Motor neuron (in vitro differentiated cells): ENCODE measurements around the gene KIF26A. TPM values are rescaled to one million over a fixed set of nuclear protein-coding genes. Genes with fewer than 3 reads are reported as not detected.

Experiments used
- ATAC-seq, 8 experiments: fragments of 200-7000 bp; cut with Tn5 transposase; replicated peaks in 6 of 8; 2 replicates each; pipeline ENCODE4 v1.8.0; 2021; ENCODE audit warnings: mild to moderate bottlenecking in 8 of 8, moderate library complexity in 8 of 8
- H3K27ac ChIP-seq, 2 donors: fragments of 250-450 bp; sonication (Bioruptor Pico); 2 replicates each; pipeline ENCODE4 v1.9.0; 2021; ENCODE audit warnings: antibody characterized with exemption in 2 of 2, mild to moderate bottlenecking in 2 of 2, moderate library complexity in 1 of 2
- H3K4me1 ChIP-seq, 2 donors: fragments of 250-450 bp; sonication (Bioruptor Pico); replicated peaks in 1 of 2; 2 replicates each; pipeline ENCODE4 v1.6.1; 2021; ENCODE audit warnings: antibody characterized with exemption in 2 of 2, mild to moderate bottlenecking in 2 of 2, moderate library complexity in 1 of 2
- H3K4me3 ChIP-seq, 5 donors: fragments of 250-450 bp; sonication (Bioruptor Pico); 2 replicates each; pipeline ENCODE4 v1.9.0; 2021; ENCODE audit warnings: antibody characterized with exemption in 5 of 5, mild to moderate bottlenecking in 5 of 5, moderate library complexity in 4 of 5
- WGBS, 10 experiments: fragments of 450-650 bp; shearing (Covaris generic); methylation state at CpG; one replicate each; pipeline ENCODE4 v1.0.0; 2022; 5-methylcytosine and 5-hydroxymethylcytosine counted together
- in situ Hi-C, 9 experiments: fragments of 400-800 bp; cut with MboI; loops; one replicate each; pipeline ENCODE4 v1.15.0; 2021; ENCODE audit warnings: low sequenced_read_pairs in 9 of 9, low pct_unique_long_range_greater_than_20kb in 2 of 9; ENCODE audit not compliant: unreplicated experiment in 9 of 9
- total RNA-seq, 8 experiments: library from RNA; unstranded; fragments of 300-600 nt; gene quantifications; 2 replicates each; pipeline versions ENCODE4 v1.2.3 to v1.2.4, GENCODE V29; 2022

KIF26A gene
- total RNA-seq, 8 experiments from 2014 or later = 0.20 to 14.2 (median 8.2) TPM

DNA sequence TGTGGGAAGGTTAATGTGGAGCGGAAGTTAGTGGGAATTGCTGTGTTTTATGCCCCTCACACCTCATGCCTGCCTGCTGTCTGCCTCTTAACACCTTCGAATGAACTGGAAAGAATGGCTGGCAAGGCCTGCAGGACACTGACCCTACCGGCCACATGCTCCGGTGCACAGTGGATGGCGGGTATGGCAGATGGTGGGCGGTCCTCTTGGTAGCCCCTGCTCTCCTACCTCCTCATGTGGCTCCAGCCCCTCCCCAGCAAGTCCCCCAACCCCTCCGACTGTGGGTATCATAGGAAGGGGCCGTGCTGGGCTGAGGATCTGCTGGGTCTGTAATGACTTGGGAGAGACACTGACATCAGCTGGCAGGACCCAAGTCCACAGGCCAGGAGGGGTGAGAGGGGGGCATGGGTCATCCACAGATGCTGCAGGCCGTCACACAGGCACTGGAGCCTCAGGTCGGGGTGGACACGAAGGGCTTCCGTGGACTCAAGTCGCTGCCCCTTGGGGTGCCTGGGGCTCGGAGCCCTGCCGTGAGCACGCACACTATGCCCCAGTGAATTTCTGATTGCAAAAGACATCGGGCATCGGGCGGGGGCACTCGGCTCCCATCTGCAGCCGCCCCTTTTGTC is 77.4 kb downstream of the KIF26A start:
- ATAC-seq = no peak
- H3K4me1 ChIP-seq = peaks cover 45 to 48% of the 10 kb centered on the region in 2 donors
- H3K4me3 ChIP-seq = no peak overlapping the region
- WGBS, 10 experiments = 0 to 70% methylated on average over 1 to 2 of the region's 21 CpGs; no CpG with 5 or more reads in 8 of the 10 experiments
- no peak overlapping the region for H3K27ac ChIP-seq
- in situ Hi-C loops = no loop called here

DNA sequence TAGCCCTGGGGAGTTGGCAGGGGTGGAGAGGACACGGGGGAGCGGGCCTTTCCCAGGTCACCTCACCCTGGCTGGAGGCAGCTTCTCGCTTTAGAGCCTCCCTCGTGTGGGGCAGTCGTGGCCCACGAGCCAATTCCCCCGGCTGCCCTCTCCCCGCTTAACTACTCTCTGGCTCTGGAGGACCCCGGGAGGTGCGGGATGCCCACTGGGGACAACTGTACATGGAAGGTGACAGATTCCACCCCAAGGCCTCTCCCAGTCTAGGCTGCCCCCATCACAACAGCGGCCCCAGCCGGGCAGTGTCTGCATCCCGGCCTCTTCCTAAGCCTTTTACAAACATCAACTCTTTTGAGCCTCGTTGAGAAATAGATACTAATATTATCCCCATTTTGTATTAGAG is 78.1 kb downstream of the KIF26A start:
- in situ Hi-C loops = no loop called here
- 20 to 100% (median 39%) methylated on average over 1 to 4 of the region's 14 CpGs; no CpG with 5 or more reads in 7 of the 10 experiments for WGBS, 10 experiments

DNA sequence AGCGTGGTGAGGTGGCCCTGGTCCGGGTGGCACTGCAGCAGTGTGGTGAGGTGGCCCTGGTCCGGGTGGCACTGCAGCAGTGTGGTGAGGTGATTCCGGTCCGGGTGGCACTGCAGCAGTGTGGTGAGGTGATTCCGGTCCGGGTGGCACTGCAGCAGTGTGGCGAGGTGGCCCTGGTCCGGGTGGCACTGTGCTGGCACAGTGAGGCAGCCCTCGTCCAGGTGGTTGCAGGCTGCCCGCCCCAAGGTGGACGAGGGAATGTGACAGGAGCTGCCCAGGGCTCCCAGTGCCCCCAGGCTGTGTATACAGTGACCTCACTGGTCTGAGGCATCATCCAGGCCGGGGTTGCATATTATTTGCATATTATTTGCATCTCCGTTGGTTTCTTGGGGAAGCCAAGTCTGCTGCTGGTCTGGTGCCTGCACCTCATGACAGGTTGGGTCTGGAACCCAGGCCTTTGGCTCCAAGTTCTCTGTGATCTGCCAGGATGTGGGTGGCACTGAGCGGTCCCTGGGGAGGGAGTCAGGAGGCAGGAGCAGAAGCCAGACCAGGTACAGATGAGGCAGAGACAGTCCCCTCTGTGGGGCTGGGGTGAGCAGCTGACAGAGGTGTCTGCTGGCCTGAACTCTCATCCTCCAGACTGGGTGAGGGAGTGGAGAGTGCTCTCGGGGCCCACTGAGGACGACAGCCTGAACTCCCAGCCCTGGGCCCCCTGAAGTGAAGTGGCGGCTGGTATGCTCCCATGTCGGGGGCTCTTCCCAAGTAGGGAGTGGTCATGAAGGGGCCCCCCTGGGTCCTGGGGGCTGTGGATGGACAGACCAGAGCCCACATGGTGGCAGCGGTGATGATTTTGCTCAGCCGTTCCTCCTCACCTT is 79.3 kb downstream of the KIF26A start:
- Histone ChIP-seq H3K27ac (no peak overlapping the region), H3K4me3 (no peak overlapping the region), H3K4me1 (peaks cover 55 to 57% of the 10 kb centered on the region in 2 donors)
- WGBS, 10 experiments = 20 to 90% (median 61%) methylated on average over 1 to 8 of the region's 21 CpGs; no CpG with 5 or more reads in 4 of the 10 experiments
- ATAC-seq = peak in 1 of 8 experiments; percentile 33
- in situ Hi-C loops = no loop called here

More for the DNA sequence above, 78.1 kb downstream of the KIF26A start:
- no peak overlapping the region for H3K4me3 ChIP-seq
- H3K27ac ChIP-seq = no peak overlapping the region
- no peak for ATAC-seq
- H3K4me1 ChIP-seq = peaks cover 45 to 48% of the 10 kb centered on the region in 2 donors

DNA sequence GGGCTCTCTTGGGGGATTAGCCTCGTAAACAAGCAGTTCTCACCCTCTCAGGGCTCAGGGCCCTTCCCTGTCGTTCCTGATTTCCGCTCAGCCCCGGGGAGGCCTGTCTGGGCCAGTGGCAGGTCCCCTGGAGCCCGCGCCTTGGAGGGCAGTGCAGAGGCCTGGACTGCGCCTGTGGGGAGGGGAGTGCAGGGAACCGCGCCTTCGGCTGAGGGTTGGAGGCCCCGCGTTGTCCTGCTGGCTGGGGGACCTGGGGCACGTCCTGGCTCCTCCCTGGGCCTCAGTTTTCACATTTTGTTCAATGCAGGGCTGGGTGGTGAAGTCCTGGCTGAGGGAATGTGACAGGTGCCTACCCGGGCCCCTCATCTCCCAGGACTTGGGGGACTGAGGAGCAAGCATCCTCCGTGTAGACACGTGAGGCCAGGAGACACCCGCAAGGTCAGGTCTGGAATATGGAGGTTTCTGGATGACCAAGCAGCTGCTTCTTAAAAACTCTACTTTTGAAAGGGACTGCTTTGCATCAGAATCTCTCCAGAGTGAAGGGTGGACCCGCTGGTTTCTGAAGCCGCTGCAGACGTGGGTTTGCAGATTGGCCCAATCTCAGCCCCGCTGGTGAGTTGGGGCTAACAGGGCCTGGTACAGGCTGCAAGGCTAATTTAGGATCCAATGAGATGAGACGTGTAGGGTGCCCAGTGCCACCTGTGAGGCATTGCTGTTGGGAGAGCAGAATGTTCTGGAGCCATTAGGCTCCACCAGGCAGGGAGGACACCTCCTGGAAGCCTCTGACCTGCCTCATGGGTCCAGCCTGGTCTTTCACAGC is 80.2 kb downstream of the KIF26A start:
- WGBS, 10 experiments = 20 to 100% (median 80%) methylated on average over 1 to 3 of the region's 22 CpGs; no CpG with 5 or more reads in 5 of the 10 experiments
- in situ Hi-C loops = no loop called here
- no peak for ATAC-seq
- no peak overlapping the region for H3K27ac ChIP-seq
- no peak overlapping the region for H3K4me3 ChIP-seq
- peaks cover 63% of the 10 kb centered on the region in 2 donors for H3K4me1 ChIP-seq

DNA sequence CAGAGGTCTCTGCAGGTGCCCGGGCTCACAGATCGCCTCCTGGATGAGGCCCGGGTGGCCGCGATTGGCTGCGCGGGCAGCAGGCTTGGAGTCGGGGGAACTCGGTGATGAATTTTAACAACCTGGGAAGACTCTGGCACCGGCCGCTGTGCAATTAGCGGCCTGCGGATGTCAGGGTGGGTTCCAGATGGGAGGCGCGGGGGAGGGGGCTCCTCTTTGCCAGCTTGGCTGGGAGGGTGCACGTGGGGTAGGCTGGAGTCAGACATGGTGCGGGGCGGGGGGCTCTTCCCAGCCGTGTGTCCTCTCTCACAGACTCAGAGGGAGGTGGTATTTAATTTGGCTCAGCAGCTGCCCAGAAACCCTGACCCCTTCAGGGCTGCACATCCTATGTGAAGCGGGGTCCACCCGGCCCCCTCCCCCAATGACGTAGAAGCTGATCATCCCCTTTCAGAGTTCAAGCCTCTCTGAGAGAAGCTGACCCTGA is 81.4 kb downstream of the KIF26A start:
- no peak overlapping the region for H3K4me3 ChIP-seq
- ATAC-seq = peak in 3 of 8 experiments; percentile 3 to 4 (median 4)
- H3K4me1 ChIP-seq = peaks cover 75% of the 10 kb centered on the region in 2 donors
- peak overlapping the region in 1 of 2 donors; percentile 50 for H3K27ac ChIP-seq
- 9 to 20% methylated on average over 1 to 10 of the region's 22 CpGs; no CpG with 5 or more reads in 8 of the 10 experiments for WGBS, 10 experiments
- in situ Hi-C loops = no loop called here

DNA sequence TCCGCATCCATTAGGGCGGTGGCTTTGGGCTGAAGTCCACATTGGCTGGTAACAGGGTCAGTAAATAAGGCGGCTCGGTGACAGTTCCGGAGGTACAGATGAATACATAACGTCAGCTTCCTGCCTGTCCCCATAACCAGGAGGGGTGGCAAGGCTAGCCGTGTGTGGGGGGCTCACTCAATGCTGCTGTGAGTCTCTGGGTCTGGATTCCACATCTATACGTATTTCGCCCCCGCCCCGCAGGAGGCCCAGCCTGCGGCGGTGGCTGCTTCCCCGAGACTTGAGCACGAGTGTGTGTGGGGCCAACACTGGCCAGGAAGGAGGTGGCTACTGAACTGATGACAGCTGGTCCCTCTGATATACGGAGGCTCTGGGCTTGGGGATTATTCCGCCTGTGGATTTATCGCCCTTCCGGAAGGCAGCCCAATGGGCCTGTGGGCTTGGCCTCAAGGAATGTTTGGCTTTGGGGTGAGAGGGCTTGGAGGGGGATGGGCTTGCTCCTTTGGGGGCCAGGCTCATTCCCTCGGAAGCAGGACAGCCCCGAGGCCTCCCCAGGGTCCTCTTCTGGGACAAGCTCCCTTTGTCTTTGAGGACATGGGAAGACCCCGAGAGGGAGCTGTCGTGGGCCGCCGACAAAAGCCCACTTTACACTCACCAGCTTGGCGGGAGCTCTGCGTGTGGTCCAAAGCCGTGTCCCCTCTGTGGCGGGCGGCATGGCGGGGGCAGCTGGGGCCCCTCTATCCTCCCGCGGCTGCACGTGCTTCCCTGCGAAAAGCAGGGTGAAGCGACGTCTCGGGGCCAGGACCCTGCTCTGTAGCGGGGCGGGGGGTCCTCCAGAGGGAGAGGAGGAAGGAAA is 82.1 kb downstream of the KIF26A start:
- ATAC-seq = peak in 1 of 8 experiments; percentile 24
- peaks cover 77% of the 10 kb centered on the region in 2 donors for H3K4me1 ChIP-seq
- WGBS, 10 experiments = 0 to 100% (median 75%) methylated on average over 1 to 7 of the region's 40 CpGs; no CpG with 5 or more reads in 3 of the 10 experiments
- H3K4me3 ChIP-seq = no peak overlapping the region
- in situ Hi-C loops = no loop called here
- H3K27ac ChIP-seq = peak overlapping the region in 1 of 2 donors; percentile 50

DNA sequence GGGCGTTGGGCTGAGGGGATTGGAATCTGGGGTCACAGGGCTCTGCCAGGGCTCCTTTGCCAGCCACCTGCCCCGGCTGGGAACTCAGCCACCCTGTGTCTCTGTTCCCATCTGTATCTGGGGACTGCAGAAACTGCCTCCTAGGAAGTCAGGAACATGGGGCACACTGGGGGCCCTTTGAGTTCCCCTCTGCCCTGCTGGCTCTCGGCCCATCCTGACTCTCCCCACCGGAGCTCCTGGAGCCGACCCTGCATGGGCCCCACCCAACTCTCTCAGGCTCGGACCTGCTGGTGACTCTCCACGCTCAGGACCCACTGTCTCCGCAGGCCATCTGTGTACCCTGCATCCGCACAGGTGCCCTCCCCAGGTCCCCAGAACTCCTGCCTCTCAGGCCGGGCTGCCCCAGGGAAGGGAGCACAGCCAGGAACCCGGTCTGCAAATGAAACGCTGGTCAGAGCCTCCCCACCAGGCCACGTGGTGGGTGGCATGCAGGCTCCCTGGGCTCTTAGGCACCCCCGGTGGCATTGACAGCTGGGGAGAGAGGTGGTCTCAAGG is 82.8 kb downstream of the KIF26A start:
- no peak overlapping the region for H3K4me3 ChIP-seq
- peak overlapping the region in 1 of 2 donors; percentile 50 for H3K27ac ChIP-seq
- no peak for ATAC-seq
- WGBS, 10 experiments = 80 to 82% (median 80%) methylated on average over 2 to 3 of the region's 14 CpGs; no CpG with 5 or more reads in 7 of the 10 experiments
- in situ Hi-C loops = no loop called here
- H3K4me1 ChIP-seq = peaks cover 72 to 77% of the 10 kb centered on the region in 2 donors

DNA sequence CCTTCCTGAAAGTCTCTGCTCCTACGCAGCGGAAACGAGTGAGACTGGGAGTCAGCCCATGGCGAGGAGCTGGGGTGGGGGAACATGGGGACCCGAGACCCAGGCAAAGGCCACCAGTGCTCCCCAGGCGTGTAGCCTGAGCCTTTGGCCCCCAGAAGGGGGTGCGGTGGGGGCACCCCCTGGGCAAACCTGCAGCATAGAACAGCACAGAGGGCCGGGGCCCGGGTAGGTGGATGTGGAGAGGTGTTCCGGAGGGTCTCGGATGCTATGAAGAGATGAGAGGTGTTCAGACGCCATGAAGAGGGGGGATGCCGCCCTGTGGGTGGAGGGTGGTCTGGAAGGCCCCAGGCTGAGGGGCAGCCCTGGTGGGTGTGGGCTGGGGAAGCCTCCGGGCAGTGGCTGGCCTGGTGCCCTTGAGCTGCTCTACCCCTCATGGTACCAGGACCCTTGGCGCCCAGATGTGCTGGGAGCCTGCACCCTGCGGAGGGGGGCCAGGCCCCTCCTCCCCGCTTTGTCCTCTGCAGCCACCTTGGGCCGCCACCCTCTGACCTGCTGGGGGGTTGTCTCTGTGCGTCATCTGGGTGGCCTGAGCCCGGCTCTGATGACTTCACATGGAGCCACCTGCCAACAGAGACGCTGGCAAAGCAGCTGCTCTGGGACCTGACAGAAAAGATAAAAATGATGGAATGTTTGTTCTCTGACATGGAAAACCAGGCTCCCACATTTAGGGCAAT is 83.4 kb downstream of the KIF26A start:
- ATAC-seq = no peak
- Histone ChIP-seq H3K4me1 (peaks cover 67 to 72% of the 10 kb centered on the region in 2 donors), H3K27ac (peak overlapping the region in 1 of 2 donors; percentile 50), H3K4me3 (no peak overlapping the region)
- in situ Hi-C loops = no loop called here
- WGBS, 10 experiments = 72 to 100% methylated on average over 1 to 2 of the region's 21 CpGs; no CpG with 5 or more reads in 8 of the 10 experiments

DNA sequence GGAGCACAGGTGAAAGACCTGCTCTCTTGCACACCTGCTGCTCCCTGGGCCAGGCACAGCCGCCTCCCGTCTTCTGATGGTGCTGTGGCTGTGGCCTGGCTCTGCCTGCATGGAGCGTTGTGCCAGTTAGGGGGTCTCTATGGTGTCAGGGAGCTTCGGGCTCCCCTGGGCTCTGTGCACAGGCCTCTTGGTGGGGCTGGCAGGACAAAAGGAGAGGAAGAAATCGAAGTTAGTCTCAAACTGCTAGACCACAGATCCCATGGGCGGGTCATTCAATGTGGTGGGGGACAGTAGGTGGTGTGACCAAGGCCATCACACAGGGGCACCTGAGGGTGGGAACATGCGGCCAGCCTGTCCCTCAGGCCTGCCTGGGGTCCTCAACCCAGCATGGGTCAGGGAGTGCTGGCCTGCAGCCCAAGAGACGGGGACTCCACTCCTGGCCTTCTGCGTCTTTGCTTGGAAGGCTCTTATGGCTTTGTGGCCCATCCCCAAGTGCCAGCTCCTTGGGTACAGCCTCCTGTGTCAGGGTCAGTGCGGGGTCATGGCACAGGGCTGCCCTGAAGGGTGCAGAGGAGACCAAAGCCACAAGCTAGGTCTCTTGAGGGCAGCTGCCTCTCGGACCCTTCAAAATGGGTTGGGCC is 84.1 kb downstream of the KIF26A start:
- 60 to 100% (median 85%) methylated on average over 1 to 4 of the region's 11 CpGs; no CpG with 5 or more reads in 6 of the 10 experiments for WGBS, 10 experiments
- no peak for ATAC-seq
- Histone ChIP-seq H3K4me3 (no peak overlapping the region), H3K4me1 (peaks cover 67 to 72% of the 10 kb centered on the region in 2 donors), H3K27ac (peak overlapping the region; percentile 6 to 18)
- in situ Hi-C loops = no loop called here

DNA sequence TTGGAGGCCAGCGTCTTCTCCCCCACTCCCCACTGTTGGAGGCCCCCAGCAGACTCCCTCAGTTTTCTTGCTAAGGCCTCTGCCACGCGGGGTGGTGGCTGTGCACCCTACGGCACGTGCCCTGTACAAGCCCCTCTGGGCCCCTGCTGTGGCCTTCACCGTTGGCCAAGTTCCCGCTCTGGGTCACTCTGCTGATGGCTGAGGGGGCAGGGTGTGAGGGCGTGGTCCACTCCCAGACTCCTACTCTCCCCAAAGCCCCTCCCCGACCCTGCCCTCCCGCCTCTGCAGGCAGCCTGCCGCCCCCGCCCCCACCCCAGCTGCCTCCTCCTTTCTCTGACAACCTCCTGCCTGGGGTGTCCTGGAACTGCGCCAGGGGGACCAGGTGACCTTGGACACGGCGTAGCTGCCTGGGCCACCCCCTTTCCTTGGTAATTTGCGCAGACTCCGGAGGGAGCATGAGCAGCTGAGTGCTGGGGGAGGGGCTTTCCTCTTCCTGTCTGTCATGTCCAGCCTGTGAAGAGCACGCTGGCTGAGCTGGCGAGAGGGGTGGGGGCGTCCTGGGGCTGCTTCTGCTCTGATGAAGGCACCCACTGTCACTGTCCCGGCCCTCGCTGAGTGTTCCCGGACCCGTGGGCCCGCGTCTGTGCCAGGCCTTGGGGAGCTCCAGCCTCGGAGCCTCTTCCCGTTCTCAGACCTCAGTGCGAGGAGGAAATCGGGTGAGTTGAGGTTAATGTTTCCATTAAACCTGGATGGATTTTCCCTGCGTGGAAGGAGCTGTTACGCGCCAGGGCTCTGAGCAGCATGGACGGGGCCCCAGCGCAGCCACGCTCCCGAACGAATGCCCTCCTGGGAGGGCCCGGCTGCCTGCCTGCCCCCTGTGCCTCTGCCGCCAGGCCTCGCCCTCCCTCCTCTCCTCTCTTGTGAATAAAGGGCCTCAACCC is 85.0 kb downstream of the KIF26A start:
- ATAC-seq = peak in 5 of 8 experiments; percentile 87 to 91 (median 90)
- Histone ChIP-seq H3K4me1 (peaks cover 64 to 66% of the 10 kb centered on the region in 2 donors), H3K4me3 (peak overlapping the region in 2 of 5 donors; percentile 2 to 21), H3K27ac (peak overlapping the region; percentile 63 to 77)
- in situ Hi-C loops = no loop called here
- WGBS, 10 experiments = 49% methylated on average over 12 of the region's 41 CpGs; no CpG with 5 or more reads in 9 of the 10 experiments
